Measurements from ENCODE around the gene SH2D6. TPM values are rescaled to one million over a fixed set of nuclear protein-coding genes. Genes with fewer than 3 reads are reported as not detected.

Gene SH2D6
- polyA plus RNA-seq, 2 of the 4 experiments (the other 2 are of a cell fraction): 1.4 to 1.8 TPM

- Histone ChIP-seq H3K4me2 (peak overlapping the region; percentile 93), H3K4me3 (no peak overlapping the region), H3K4me1 (peaks cover 44% of the 10 kb centered on the region), H3K27ac (peak overlapping the region; percentile 96 to 98), H3K9me3 (no peaks in the 10 kb centered on the region)
- no peak for FAIRE-seq
- ATAC-seq: no peak
- WGBS (ENCODE audit: missing lambda C conversion rate): 43% methylated on average over 2 of the region's 2 CpGs
- TF ChIP-seq MAX (IDR thresholded peaks at IDR 0.05) (no peak), POLR2AphosphoS2 (conservative IDR thresholded peaks at IDR 0.05; ENCODE audit: low read length) (no peak), FOXS1 (CRISPR knock-in tag; IDR thresholded peaks at IDR 0.05) (no peak), ESRRA (IDR thresholded peaks at IDR 0.05; ENCODE audit: borderline replicate concordance, low read length) (no peak), NPAS2 (CRISPR knock-in tag; IDR thresholded peaks at IDR 0.05; ENCODE audit: borderline replicate concordance) (no peak), HES2 (IDR thresholded peaks at IDR 0.05) (no peak), BHLHE40 (IDR thresholded peaks at IDR 0.05; ENCODE audit: low read depth, low read length) (no peak), POLR2A (IDR thresholded peaks at IDR 0.05; ENCODE audit: low read length) (no peak), SMC3 (IDR thresholded peaks at IDR 0.05) (no peak), SREBF2 (IDR thresholded peaks at IDR 0.05) (no peak), ZFP36 (IDR thresholded peaks at IDR 0.05; ENCODE audit: borderline replicate concordance, partially characterized antibody) (no peak), TP53 (CRISPR knock-in tag; IDR thresholded peaks at IDR 0.05) (no peak), HOXB13 (CRISPR knock-in tag; IDR thresholded peaks at IDR 0.05; ENCODE audit: low read depth) (no peak), CHD4 (IDR thresholded peaks at IDR 0.05; ENCODE audit: borderline replicate concordance) (no peak), CBX2 (IDR thresholded peaks at IDR 0.05; ENCODE audit: borderline replicate concordance, low read depth) (no peak), KDM1A (IDR thresholded peaks at IDR 0.05; ENCODE audit: low read depth) (no peak), HOXA7 (CRISPR knock-in tag; IDR thresholded peaks at IDR 0.05) (no peak)
- TF ChIP-seq, protein P1, sequence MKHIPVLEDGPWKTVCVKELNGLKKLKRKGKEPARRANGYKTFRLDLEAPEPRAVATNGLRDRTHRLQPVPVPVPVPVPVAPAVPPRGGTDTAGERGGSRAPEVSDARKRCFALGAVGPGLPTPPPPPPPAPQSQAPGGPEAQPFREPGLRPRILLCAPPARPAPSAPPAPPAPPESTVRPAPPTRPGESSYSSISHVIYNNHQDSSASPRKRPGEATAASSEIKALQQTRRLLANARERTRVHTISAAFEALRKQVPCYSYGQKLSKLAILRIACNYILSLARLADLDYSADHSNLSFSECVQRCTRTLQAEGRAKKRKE (CRISPR knock-in tag; IDR thresholded peaks at IDR 0.05; ENCODE audit: low read depth): no peak
- TF ChIP-seq, protein P2, sequence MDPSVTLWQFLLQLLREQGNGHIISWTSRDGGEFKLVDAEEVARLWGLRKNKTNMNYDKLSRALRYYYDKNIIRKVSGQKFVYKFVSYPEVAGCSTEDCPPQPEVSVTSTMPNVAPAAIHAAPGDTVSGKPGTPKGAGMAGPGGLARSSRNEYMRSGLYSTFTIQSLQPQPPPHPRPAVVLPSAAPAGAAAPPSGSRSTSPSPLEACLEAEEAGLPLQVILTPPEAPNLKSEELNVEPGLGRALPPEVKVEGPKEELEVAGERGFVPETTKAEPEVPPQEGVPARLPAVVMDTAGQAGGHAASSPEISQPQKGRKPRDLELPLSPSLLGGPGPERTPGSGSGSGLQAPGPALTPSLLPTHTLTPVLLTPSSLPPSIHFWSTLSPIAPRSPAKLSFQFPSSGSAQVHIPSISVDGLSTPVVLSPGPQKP (IDR thresholded peaks at IDR 0.05; ENCODE audit: low read depth, low read length): no peak
- ChIA-PET POLR2A (interaction anchor here (0.7 to 11.7 kb wide), 10 partner anchors 10 to 190 kb away, joined by 3 to 261 read pairs (median 6); partner anchors contain the start of genes C2orf68, MAT2A and RNF181), CTCF (interaction anchor here (0.5 to 41.9 kb wide), 17 partner anchors 10 to 300 kb away, joined by 3 to 1185 read pairs (median 14); partner anchors contain the start of genes C2orf68, GGCX and MAT2A)
- DNase-seq (ENCODE audit: low read depth in 1 of 2, low spot score in 1 of 2): no peak
Observed at GRCh38 chr2:85422072-85422457, 3.6 kb downstream of the SH2D6 start.

GRCh38 chr2:85423525-85423924 lies 5.0 kb downstream of the SH2D6 start:
- no peak for FAIRE-seq
- H3K9me3 ChIP-seq: no peaks in the 10 kb centered on the region

More at GRCh38 chr2:85423525-85423924, 5.0 kb downstream of the SH2D6 start:
- peak overlapping the region; percentile 96 to 98 for H3K27ac ChIP-seq
- no peak overlapping the region for H3K4me2 ChIP-seq
- DNase-seq (ENCODE audit: low read depth in 1 of 2, low spot score in 1 of 2): no peak
- ATAC-seq: no peak
- TF ChIP-seq MAFK (IDR thresholded peaks at IDR 0.05; ENCODE audit: partially characterized antibody): peak; percentile 89
- TF ChIP-seq, protein P3, sequence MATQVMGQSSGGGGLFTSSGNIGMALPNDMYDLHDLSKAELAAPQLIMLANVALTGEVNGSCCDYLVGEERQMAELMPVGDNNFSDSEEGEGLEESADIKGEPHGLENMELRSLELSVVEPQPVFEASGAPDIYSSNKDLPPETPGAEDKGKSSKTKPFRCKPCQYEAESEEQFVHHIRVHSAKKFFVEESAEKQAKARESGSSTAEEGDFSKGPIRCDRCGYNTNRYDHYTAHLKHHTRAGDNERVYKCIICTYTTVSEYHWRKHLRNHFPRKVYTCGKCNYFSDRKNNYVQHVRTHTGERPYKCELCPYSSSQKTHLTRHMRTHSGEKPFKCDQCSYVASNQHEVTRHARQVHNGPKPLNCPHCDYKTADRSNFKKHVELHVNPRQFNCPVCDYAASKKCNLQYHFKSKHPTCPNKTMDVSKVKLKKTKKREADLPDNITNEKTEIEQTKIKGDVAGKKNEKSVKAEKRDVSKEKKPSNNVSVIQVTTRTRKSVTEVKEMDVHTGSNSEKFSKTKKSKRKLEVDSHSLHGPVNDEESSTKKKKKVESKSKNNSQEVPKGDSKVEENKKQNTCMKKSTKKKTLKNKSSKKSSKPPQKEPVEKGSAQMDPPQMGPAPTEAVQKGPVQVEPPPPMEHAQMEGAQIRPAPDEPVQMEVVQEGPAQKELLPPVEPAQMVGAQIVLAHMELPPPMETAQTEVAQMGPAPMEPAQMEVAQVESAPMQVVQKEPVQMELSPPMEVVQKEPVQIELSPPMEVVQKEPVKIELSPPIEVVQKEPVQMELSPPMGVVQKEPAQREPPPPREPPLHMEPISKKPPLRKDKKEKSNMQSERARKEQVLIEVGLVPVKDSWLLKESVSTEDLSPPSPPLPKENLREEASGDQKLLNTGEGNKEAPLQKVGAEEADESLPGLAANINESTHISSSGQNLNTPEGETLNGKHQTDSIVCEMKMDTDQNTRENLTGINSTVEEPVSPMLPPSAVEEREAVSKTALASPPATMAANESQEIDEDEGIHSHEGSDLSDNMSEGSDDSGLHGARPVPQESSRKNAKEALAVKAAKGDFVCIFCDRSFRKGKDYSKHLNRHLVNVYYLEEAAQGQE (IDR thresholded peaks at IDR 0.05): no peak
- peaks cover 42% of the 10 kb centered on the region for H3K4me1 ChIP-seq
- CTCF ChIA-PET: interaction anchor here (1.1 to 41.9 kb wide), 3 partner anchors 15 to 122 kb away, joined by 3 to 1185 read pairs (median 209); partner anchors contain the start of genes GGCX and MAT2A
- POLR2A ChIA-PET: interaction anchor here (11.7 kb wide), 1 partner anchor 117 kb away, joined by 261 read pairs; the partner anchor contains the start of gene MAT2A
- 92% methylated on average over 5 of the region's 5 CpGs for WGBS (ENCODE audit: missing lambda C conversion rate)
- H3K4me3 ChIP-seq: no peak overlapping the region
